SHP77 (cell line): ENCODE measurements around the gene VSIG1.

Experiments
- DNase-seq, 2 experiments: peaks; one replicate each; lab custom pipeline; 2025; lab: John Stamatoyannopoulos, UW

VSIG1 gene

GRCh38 chrX:108064613-108065012 lies 19.7 kb downstream of the VSIG1 start:
- DNase-seq = no peak

- DNase-seq = no peak
Observed at GRCh38 chrX:108068121-108068520, 23.3 kb downstream of the VSIG1 start.

GRCh38 chrX:108070891-108071290 lies 26.0 kb downstream of the VSIG1 start:
- DNase-seq = no peak

GRCh38 chrX:108071578-108071977 lies 26.7 kb downstream of the VSIG1 start:
- DNase-seq = no peak

- DNase-seq = no peak
Observed at GRCh38 chrX:108072746-108073145, 27.9 kb downstream of the VSIG1 start.

GRCh38 chrX:108081110-108081509 lies 36.2 kb downstream of the VSIG1 start:
- DNase-seq = no peak

GRCh38 chrX:108087792-108088191 lies 42.9 kb downstream of the VSIG1 start:
- DNase-seq = no peak

GRCh38 chrX:108088511-108088910 lies 43.6 kb downstream of the VSIG1 start:
- no peak for DNase-seq

GRCh38 chrX:108090491-108091263 lies 45.8 kb downstream of the VSIG1 start:
- DNase-seq = no peak

- peak; percentile 93 to 94 for DNase-seq
Observed at GRCh38 chrX:108091264-108091877, 46.5 kb downstream of the VSIG1 start, which contains the start of the genes ATG4A and PSMD10. Gene ATG4A, plus strand, starts transcription at chrX:108091778. Its CDS starts 49 bp downstream, at chrX:108091827. Gene PSMD10, minus strand, starts transcription at chrX:108091542. Its CDS starts 22 bp downstream, at chrX:108091520.

GRCh38 chrX:108091878-108092291 lies 47.0 kb downstream of the VSIG1 start:
- DNase-seq = peak; percentile 23 to 28

GRCh38 chrX:108097380-108097779 lies 52.5 kb downstream of the VSIG1 start:
- DNase-seq = no peak

- DNase-seq = no peak
Observed at GRCh38 chrX:108105473-108105872, 60.6 kb downstream of the VSIG1 start.

- no peak for DNase-seq
Observed at GRCh38 chrX:108114541-108114940, 69.7 kb downstream of the VSIG1 start.

GRCh38 chrX:108117988-108118387 lies 73.1 kb downstream of the VSIG1 start:
- DNase-seq = no peak

- DNase-seq = no peak
Observed at GRCh38 chrX:108121291-108121690, 76.4 kb downstream of the VSIG1 start.

- no peak for DNase-seq
Observed at GRCh38 chrX:108122748-108123147, 77.9 kb downstream of the VSIG1 start.

- no peak for DNase-seq
Observed at GRCh38 chrX:108123591-108124366, 78.9 kb downstream of the VSIG1 start.

GRCh38 chrX:108126661-108127060 lies 81.8 kb downstream of the VSIG1 start:
- no peak for DNase-seq

GRCh38 chrX:108127152-108127551 lies 82.3 kb downstream of the VSIG1 start:
- DNase-seq = no peak
